HepG2 (cell line): ENCODE data around the gene LCN2. TPM values are rescaled to one million over a fixed set of nuclear protein-coding genes. Genes with fewer than 3 reads are reported as not detected.

ENCODE experiments used
- ATAC-seq: fragments of 200-7000 bp; cut with Tn5 transposase; 3 replicates; pipeline ENCODE4 v1.9.1; 2020; ENCODE audit warnings: mild to moderate bottlenecking, moderate library complexity
- BruUV-seq: library from RNA; stranded (reverse); fragments of 400-500 nt; replicated peaks from 2 replicates; lab custom pipeline; 2021; lab: Mats Ljungman, UMichigan
- CTCF ChIA-PET: fragments of 300-600 bp; formaldehyde crosslinking; extraction: SDS; loops from one replicate; lab custom pipeline; 2021; ENCODE audit warnings: low total read pairs, inconsistent platforms, low intra/inter-chr PET ratio; lab: Yijun Ruan, JAX
- POLR2A ChIA-PET: fragments of 350-600 bp; sonication (Branson Sonifier 250); formaldehyde crosslinking; loops from one replicate; lab custom pipeline; 2020; ENCODE audit warnings: antibody characterized with exemption, inconsistent platforms; lab: Yijun Ruan, JAX
- DNase-seq: peaks from one replicate; pipeline ENCODE4 v3.0.0-alpha.2; 2015; ENCODE audit warnings: low spot score
- FAIRE-seq: peaks from 3 replicates; lab custom pipeline; 2011; peaks lifted over from hg19 to GRCh38; lab: Jason Lieb, UNC
- H2AFZ ChIP-seq: one replicate; pipeline ENCODE4 v1.6.1; 2011; ENCODE audit warnings: low read length, inconsistent platforms
- H3K27ac ChIP-seq: fragments of 300-600 bp; 3 replicates; pipeline ENCODE4 v1.8.0; 2011; ENCODE audit warnings: mixed run types, mild to moderate bottlenecking, mixed read lengths, low read length, inconsistent platforms; ENCODE audit not compliant: insufficient read depth; ENCODE audit errors: extremely low read length
- H3K27me3 ChIP-seq, 2 experiments: fragments of 200-600 bp in 1 of 2; 2 replicates in 1 of 2; 3 replicates in 1 of 2; pipeline versions ENCODE4 v1.6.0 to v1.8.0; 2011; ENCODE audit warnings: low read length in 2 of 2, mild to moderate bottlenecking in 2 of 2, moderate library complexity in 2 of 2, inconsistent platforms in 1 of 2; ENCODE audit not compliant: insufficient read depth in 2 of 2, control insufficient read depth in 1 of 2
- H3K36me3 ChIP-seq, 2 experiments: fragments of 200-600 bp in 1 of 2; replicated peaks in 1 of 2; 2 replicates in 1 of 2; 3 replicates in 1 of 2; pipeline versions ENCODE4 v1.5.1 to v1.8.0; 2011; ENCODE audit warnings: low read length in 2 of 2, inconsistent platforms in 1 of 2; ENCODE audit not compliant: insufficient read depth in 2 of 2, control insufficient read depth in 1 of 2
- H3K4me1 ChIP-seq: 2 replicates; pipeline ENCODE4 v1.5.1; 2012; ENCODE audit warnings: low read length, inconsistent platforms; ENCODE audit not compliant: insufficient read depth
- H3K4me2 ChIP-seq: 2 replicates; pipeline ENCODE4 v1.6.0; 2011; ENCODE audit warnings: low read depth, low read length, inconsistent platforms
- H3K4me3 ChIP-seq, 3 experiments: fragments of 200-600 bp in 1 of 3; sonication (generic), shearing (Covaris generic) in 1 of 3; replicated peaks in 1 of 3; 2 replicates each; pipeline ENCODE4 v1.5.1; 2011 to 2016; ENCODE audit warnings: low read length in 3 of 3, inconsistent platforms in 2 of 3, low read depth in 2 of 3, mild to moderate bottlenecking in 2 of 3, control low read depth in 1 of 3, mixed read lengths in 1 of 3; ENCODE audit not compliant: insufficient read depth in 1 of 3
- H3K79me2 ChIP-seq: one replicate; pipeline ENCODE4 v1.6.1; 2011; ENCODE audit warnings: low read length, inconsistent platforms; ENCODE audit not compliant: insufficient read depth
- H3K9ac ChIP-seq: 2 replicates; pipeline ENCODE4 v1.6.0; 2011; ENCODE audit warnings: mild to moderate bottlenecking, low read depth, low read length, inconsistent platforms; ENCODE audit not compliant: insufficient read depth
- H3K9me3 ChIP-seq: 2 replicates; pipeline ENCODE4 v1.5.1; 2012; ENCODE audit warnings: mild to moderate bottlenecking, low read length
- H4K20me1 ChIP-seq: 2 replicates; pipeline ENCODE4 v1.6.0; 2011; ENCODE audit warnings: inconsistent platforms, mild to moderate bottlenecking, low read length, moderate library complexity; ENCODE audit not compliant: insufficient read depth
- ELF4 ChIP-seq: sonication (generic); formaldehyde crosslinking; IDR thresholded peaks from 2 replicates; pipeline ENCODE4 v1.5.0; 2020; ENCODE audit warnings: missing genetic modification reagents, mild to moderate bottlenecking, moderate library complexity, borderline replicate concordance
- FOXA3 ChIP-seq: IDR thresholded peaks from 2 replicates; pipeline ENCODE4 v1.6.1; 2016; ENCODE audit warnings: missing genetic modification reagents, missing compliant biosample characterization
- HMG20B ChIP-seq: conservative IDR thresholded peaks from 2 replicates; pipeline ENCODE4 v1.6.1; 2016; ENCODE audit warnings: missing genetic modification reagents, missing compliant biosample characterization
- KDM5B ChIP-seq: sonication (generic); formaldehyde crosslinking; IDR thresholded peaks from 2 replicates; pipeline ENCODE4 v1.4.0; 2020; ENCODE audit warnings: missing genetic modification reagents, mild to moderate bottlenecking, borderline replicate concordance
- POLR2AphosphoS5 ChIP-seq: IDR thresholded peaks from 2 replicates; pipeline ENCODE4 v1.6.1; 2012; ENCODE audit warnings: low read depth, low read length
- RFXAP ChIP-seq: sonication (generic); formaldehyde crosslinking; IDR thresholded peaks from 2 replicates; pipeline ENCODE4 v1.4.0; 2020; ENCODE audit warnings: missing genetic modification reagents, borderline replicate concordance
- THAP7 ChIP-seq: sonication (generic); formaldehyde crosslinking; IDR thresholded peaks from 2 replicates; pipeline ENCODE4 v1.8.1; 2023; ENCODE audit warnings: mild to moderate bottlenecking, missing genetic modification reagents
- ZNF207 ChIP-seq: fragments of 450-650 bp; IDR thresholded peaks from 2 replicates; pipeline ENCODE4 v1.6.1; 2016; ENCODE audit warnings: antibody characterized with exemption, borderline replicate concordance
- ZNF768 ChIP-seq: sonication (generic); formaldehyde crosslinking; IDR thresholded peaks from 2 replicates; pipeline ENCODE4 v1.4.0; 2020; ENCODE audit warnings: missing genetic modification reagents
- ZNF780A ChIP-seq: sonication (generic); formaldehyde crosslinking; IDR thresholded peaks from 2 replicates; pipeline ENCODE4 v1.8.0; 2022; ENCODE audit warnings: mild to moderate bottlenecking, missing genetic modification reagents, moderate library complexity
- ZNF782 ChIP-seq: sonication (generic); formaldehyde crosslinking; IDR thresholded peaks from 2 replicates; pipeline ENCODE4 v1.4.0; 2020; ENCODE audit warnings: missing genetic modification reagents, mild to moderate bottlenecking, borderline replicate concordance
- ZZZ3 ChIP-seq: sonication (generic); formaldehyde crosslinking; IDR thresholded peaks from 2 replicates; pipeline ENCODE4 v1.4.0; 2020; ENCODE audit warnings: missing genetic modification reagents, mild to moderate bottlenecking, borderline replicate concordance
- WGBS: methylation state at CpG from one replicate; pipeline ENCODE4 v1.1.6; 2017; ENCODE audit warnings: low lambda C conversion rate; 5-methylcytosine and 5-hydroxymethylcytosine counted together
- in situ Hi-C: cut with HindIII; loops from 2 replicates; pipeline ENCODE4 v1.10.0; 2017; ENCODE audit warnings: low pct_unique_long_range_greater_than_20kb; ENCODE audit not compliant: extremely low pct_ligation_motif_present
- intact Hi-C: fragments of 100-400 bp; cut with micrococcal nuclease; formaldehyde crosslinking; loops from one replicate; pipeline ENCODE4 v1.10.0; 2022; ENCODE audit not compliant: unreplicated experiment
- polyA plus RNA-seq, 8 experiments: library from polyadenylated mRNA; depleted of rRNA in 3 of 8; stranded (reverse) in 7 of 8; unstranded in 1 of 8; fragments of >200 nt; fragmentation: Illumina TruSeq in 4 of 8; extraction: Trizol in 4 of 8; gene quantifications; 2 replicates each; pipeline versions ENCODE4 v1.2.1 to v1.2.3, GENCODE V29; 2011 to 2016; ENCODE audit warnings: low read depth in 4 of 8, missing spikeins in 1 of 8, mixed read lengths in 1 of 8; ENCODE audit not compliant: insufficient read depth in 1 of 8
- total RNA-seq, 5 experiments: library from RNA; depleted of rRNA; stranded (reverse); fragments of >200 nt; fragmentation: Illumina TruSeq; extraction: Trizol; gene quantifications; 2 replicates each; pipeline ENCODE4 v1.2.3, GENCODE V29; 2016; ENCODE audit warnings: low read depth in 1 of 5
- TF ChIP-seq, protein P1 (sequence below): sonication (generic); formaldehyde crosslinking; IDR thresholded peaks from 2 replicates; pipeline ENCODE4 v1.5.0; 2020; ENCODE audit warnings: mild to moderate bottlenecking, low read depth, missing genetic modification reagents, borderline replicate concordance
- TF ChIP-seq, protein P2 (sequence below): sonication (generic); formaldehyde crosslinking; IDR thresholded peaks from 2 replicates; pipeline ENCODE4 v1.8.0; 2022; ENCODE audit warnings: missing genetic modification reagents, mild to moderate bottlenecking, borderline replicate concordance
- TF ChIP-seq, protein P3 (sequence below): sonication (generic); formaldehyde crosslinking; IDR thresholded peaks from 2 replicates; pipeline ENCODE4 v1.5.0; 2020; ENCODE audit warnings: mild to moderate bottlenecking, missing genetic modification reagents

The LCN2 gene
- total and polyA plus RNA-seq, 2 of the 13 experiments (the other 11 are each of a cell fraction or from before 2014, with no cell fraction given): 0.38 to 1.4 TPM

- intact Hi-C loops: no loop called here
- no peaks in the 10 kb centered on the region for H4K20me1 ChIP-seq
- H3K36me3 ChIP-seq: peaks cover 15 to 50% of the 10 kb centered on the region in 2 experiments; a peak in 4 of 5 replicates
- no peak overlapping the region for H3K4me2 ChIP-seq
- no peak for DNase-seq
- H3K9ac ChIP-seq: no peak overlapping the region
- H3K27ac ChIP-seq: no peak overlapping the region
- FAIRE-seq: no peak
- H3K4me1 ChIP-seq: no peaks in the 10 kb centered on the region
- H3K79me2 ChIP-seq: no peaks in the 10 kb centered on the region
- ATAC-seq: no peak
- in situ Hi-C loops: no loop called here
- no peaks in the 10 kb centered on the region for H3K27me3 ChIP-seq
- TF ChIP-seq ZZZ3 (CRISPR knock-in tag) (no peak), THAP7 (CRISPR knock-in tag) (no peak), POLR2AphosphoS5 (no peak), ELF4 (CRISPR knock-in tag) (no peak), ZNF780A (CRISPR knock-in tag) (no peak), ZNF782 (no peak)
- ChIA-PET CTCF (no interaction called here), POLR2A (interaction anchor here (2.8 kb wide), 1 partner anchor 10 kb away, joined by 9 read pairs; the partner anchor contains the start of gene BBLN)
- no peak overlapping the region for H2AFZ ChIP-seq
- no peak overlapping the region for H3K4me3 ChIP-seq
- H3K9me3 ChIP-seq: no peaks in the 10 kb centered on the region
- 91% methylated on average over 8 of the region's 8 CpGs for WGBS
- no TSS peak for BruUV-seq
These were observed 20.7 kb downstream of the LCN2 start for GRCh38 chr9:128169925-128170324.

DNA sequence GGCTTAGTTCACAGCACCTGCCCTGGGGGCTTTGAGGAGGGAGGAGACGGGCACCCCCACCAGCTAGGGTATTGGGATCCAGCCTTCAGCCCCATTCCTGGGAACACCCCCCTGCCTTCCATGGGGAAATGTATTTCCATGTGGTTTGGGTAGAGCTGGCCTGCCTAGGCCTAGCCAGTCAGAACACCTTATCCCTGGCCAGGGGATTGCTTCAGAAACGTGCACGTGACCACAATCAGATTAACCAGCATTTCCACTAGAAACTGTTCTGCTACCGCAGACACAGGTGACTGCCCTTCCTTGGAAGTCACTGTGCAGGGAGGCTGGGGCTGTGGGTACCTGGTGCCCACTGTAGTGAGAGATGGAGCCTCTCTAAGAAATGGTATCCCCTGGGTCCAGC is 24.8 kb downstream of the LCN2 start:
- Histone ChIP-seq H3K4me3 (no peak overlapping the region), H3K27me3 (no peaks in the 10 kb centered on the region), H2AFZ (no peak overlapping the region), H3K4me1 (no peaks in the 10 kb centered on the region), H3K27ac (no peak overlapping the region), H3K4me2 (no peak overlapping the region), H3K9me3 (no peaks in the 10 kb centered on the region), H4K20me1 (no peaks in the 10 kb centered on the region), H3K9ac (no peak overlapping the region), H3K36me3 (peaks cover 31 to 55% of the 10 kb centered on the region in 2 experiments; a peak in 4 of 5 replicates), H3K79me2 (no peaks in the 10 kb centered on the region)
- no peak for ATAC-seq
- intact Hi-C loops: no loop called here
- POLR2A ChIA-PET: interaction anchor here (1.6 kb wide), 1 partner anchor 16 kb away, joined by 3 read pairs; no protein-coding TSS in a partner anchor
- 99% methylated on average over 4 of the region's 4 CpGs for WGBS
- no TSS peak for BruUV-seq
- in situ Hi-C loops: no loop called here
- CTCF ChIA-PET: no interaction called here
- FAIRE-seq: no peak
- no peak for DNase-seq
- TF ChIP-seq FOXA3: no peak
- TF ChIP-seq, protein P1, sequence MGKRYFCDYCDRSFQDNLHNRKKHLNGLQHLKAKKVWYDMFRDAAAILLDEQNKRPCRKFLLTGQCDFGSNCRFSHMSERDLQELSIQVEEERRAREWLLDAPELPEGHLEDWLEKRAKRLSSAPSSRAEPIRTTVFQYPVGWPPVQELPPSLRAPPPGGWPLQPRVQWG (CRISPR knock-in tag): no peak
- no peak for TF ChIP-seq ZNF768 (CRISPR knock-in tag)
- TF ChIP-seq ZNF207: no peak
- TF ChIP-seq, protein P2, sequence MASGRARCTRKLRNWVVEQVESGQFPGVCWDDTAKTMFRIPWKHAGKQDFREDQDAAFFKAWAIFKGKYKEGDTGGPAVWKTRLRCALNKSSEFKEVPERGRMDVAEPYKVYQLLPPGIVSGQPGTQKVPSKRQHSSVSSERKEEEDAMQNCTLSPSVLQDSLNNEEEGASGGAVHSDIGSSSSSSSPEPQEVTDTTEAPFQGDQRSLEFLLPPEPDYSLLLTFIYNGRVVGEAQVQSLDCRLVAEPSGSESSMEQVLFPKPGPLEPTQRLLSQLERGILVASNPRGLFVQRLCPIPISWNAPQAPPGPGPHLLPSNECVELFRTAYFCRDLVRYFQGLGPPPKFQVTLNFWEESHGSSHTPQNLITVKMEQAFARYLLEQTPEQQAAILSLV: no peak
- no peak for TF ChIP-seq KDM5B
- no peak for TF ChIP-seq RFXAP (CRISPR knock-in tag)
- TF ChIP-seq, protein P3, sequence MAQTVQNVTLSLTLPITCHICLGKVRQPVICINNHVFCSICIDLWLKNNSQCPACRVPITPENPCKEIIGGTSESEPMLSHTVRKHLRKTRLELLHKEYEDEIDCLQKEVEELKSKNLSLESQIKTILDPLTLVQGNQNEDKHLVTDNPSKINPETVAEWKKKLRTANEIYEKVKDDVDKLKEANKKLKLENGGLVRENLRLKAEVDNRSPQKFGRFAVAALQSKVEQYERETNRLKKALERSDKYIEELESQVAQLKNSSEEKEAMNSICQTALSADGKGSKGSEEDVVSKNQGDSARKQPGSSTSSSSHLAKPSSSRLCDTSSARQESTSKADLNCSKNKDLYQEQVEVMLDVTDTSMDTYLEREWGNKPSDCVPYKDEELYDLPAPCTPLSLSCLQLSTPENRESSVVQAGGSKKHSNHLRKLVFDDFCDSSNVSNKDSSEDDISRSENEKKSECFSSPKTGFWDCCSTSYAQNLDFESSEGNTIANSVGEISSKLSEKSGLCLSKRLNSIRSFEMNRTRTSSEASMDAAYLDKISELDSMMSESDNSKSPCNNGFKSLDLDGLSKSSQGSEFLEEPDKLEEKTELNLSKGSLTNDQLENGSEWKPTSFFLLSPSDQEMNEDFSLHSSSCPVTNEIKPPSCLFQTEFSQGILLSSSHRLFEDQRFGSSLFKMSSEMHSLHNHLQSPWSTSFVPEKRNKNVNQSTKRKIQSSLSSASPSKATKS (CRISPR knock-in tag): no peak
- no peak for TF ChIP-seq HMG20B (CRISPR knock-in tag)
